Brain microvascular endothelial cell (primary cell): ENCODE results near the gene SF3A2.

Experiments used
- DNase-seq: peaks from one replicate; pipeline ENCODE4 v3.0.0-alpha.2; 2020
- H3K27ac ChIP-seq: fragments of 250-450 bp; sonication (Bioruptor Pico); 2 replicates; pipeline ENCODE4 v1.5.1; 2020; ENCODE audit warnings: mild to moderate bottlenecking, moderate library complexity
- H3K27me3 ChIP-seq: fragments of 250-450 bp; sonication (Bioruptor Pico); replicated peaks from 2 replicates; pipeline ENCODE4 v1.5.1; 2020; ENCODE audit warnings: mild to moderate bottlenecking
- H3K36me3 ChIP-seq: fragments of 250-450 bp; sonication (Bioruptor Pico); replicated peaks from 2 replicates; pipeline ENCODE4 v1.5.1; 2020; ENCODE audit warnings: mild to moderate bottlenecking
- H3K4me3 ChIP-seq: 2 replicates; pipeline ENCODE4 v1.5.1; 2011; ENCODE audit warnings: low read depth, mild to moderate bottlenecking, control low read depth, low read length, moderate library complexity
- in situ Hi-C: cut with HindIII; loops from 2 replicates; pipeline ENCODE4 v1.10.0; 2017; ENCODE audit warnings: low sequenced_read_pairs, low pct_ligation_motif_present
- TF ChIP-seq, protein P1 (sequence below): IDR thresholded peaks from 2 replicates; pipeline ENCODE4 v1.5.1; 2011; ENCODE audit warnings: low read depth, mild to moderate bottlenecking, moderate library complexity, low read length, control low read depth, inconsistent platforms; ENCODE audit errors: missing control alignments

SF3A2 gene

DNA sequence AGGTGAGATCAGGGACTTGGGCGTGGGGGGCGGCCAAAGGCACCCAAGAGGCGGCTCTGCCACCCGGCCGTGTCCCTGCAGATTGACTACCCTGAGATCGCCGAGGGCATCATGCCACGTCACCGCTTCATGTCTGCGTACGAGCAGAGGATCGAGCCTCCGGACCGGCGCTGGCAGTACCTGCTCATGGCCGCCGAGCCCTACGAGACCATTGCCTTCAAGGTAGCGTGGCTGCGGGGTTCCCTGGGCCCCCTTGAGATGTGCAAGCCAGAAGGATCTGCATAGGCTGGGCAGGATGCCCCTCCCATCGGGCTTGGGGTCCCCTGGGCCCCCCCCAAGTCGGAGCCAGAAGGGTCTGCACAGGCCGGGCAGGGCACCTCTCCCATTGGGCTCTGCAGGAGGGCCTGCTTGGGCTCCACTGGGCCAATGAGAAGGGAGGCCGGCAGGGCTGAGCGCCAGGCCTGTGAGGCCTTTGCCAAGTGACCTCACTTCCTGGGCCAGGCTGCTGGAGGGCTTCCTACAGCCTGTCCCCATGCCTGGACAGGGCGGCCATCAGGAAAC is 10.3 kb downstream of the SF3A2 start:
- H3K27ac ChIP-seq, result no peak overlapping the region
- TF ChIP-seq, protein P1, sequence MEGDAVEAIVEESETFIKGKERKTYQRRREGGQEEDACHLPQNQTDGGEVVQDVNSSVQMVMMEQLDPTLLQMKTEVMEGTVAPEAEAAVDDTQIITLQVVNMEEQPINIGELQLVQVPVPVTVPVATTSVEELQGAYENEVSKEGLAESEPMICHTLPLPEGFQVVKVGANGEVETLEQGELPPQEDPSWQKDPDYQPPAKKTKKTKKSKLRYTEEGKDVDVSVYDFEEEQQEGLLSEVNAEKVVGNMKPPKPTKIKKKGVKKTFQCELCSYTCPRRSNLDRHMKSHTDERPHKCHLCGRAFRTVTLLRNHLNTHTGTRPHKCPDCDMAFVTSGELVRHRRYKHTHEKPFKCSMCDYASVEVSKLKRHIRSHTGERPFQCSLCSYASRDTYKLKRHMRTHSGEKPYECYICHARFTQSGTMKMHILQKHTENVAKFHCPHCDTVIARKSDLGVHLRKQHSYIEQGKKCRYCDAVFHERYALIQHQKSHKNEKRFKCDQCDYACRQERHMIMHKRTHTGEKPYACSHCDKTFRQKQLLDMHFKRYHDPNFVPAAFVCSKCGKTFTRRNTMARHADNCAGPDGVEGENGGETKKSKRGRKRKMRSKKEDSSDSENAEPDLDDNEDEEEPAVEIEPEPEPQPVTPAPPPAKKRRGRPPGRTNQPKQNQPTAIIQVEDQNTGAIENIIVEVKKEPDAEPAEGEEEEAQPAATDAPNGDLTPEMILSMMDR, result no peak
- peak; percentile 45 for DNase-seq
- peaks cover 55% of the 10 kb centered on the region for H3K36me3 ChIP-seq
- peaks cover 17% of the 10 kb centered on the region for H3K27me3 ChIP-seq
- in situ Hi-C loops, result no loop called here
- no peak overlapping the region for H3K4me3 ChIP-seq

DNA sequence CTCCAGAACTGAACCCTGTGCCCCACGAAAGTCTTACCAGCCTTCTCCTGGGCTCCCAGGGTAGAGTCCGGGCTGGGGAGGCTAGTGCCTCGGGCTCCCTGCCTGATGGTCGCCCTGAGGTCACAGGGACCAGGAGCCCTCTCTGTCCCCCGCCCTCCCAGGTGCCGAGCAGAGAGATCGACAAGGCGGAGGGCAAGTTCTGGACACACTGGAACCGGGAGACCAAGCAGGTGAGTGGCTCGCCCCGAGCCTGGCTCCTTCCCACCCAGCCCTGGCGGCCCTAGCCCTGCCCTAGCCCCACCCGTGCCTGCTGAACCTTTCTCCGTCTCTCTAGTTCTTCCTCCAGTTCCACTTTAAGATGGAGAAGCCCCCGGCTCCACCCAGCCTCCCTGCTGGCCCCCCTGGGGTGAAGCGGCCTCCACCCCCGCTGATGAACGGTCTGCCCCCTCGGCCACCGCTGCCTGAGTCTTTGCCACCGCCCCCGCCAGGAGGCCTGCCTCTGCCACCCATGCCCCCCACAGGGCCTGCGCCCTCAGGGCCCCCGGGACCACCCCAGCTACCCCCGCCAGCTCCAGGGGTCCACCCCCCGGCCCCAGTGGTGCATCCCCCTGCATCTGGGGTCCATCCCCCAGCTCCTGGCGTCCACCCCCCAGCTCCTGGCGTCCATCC is 10.9 kb downstream of the SF3A2 start:
- Histone ChIP-seq H3K36me3 (peaks cover 51% of the 10 kb centered on the region), H3K27me3 (peaks cover 24% of the 10 kb centered on the region), H3K4me3 (no peak overlapping the region), H3K27ac (no peak overlapping the region)
- TF ChIP-seq, protein P1, result no peak
- in situ Hi-C loops, result no loop called here
- DNase-seq, result no peak

DNA sequence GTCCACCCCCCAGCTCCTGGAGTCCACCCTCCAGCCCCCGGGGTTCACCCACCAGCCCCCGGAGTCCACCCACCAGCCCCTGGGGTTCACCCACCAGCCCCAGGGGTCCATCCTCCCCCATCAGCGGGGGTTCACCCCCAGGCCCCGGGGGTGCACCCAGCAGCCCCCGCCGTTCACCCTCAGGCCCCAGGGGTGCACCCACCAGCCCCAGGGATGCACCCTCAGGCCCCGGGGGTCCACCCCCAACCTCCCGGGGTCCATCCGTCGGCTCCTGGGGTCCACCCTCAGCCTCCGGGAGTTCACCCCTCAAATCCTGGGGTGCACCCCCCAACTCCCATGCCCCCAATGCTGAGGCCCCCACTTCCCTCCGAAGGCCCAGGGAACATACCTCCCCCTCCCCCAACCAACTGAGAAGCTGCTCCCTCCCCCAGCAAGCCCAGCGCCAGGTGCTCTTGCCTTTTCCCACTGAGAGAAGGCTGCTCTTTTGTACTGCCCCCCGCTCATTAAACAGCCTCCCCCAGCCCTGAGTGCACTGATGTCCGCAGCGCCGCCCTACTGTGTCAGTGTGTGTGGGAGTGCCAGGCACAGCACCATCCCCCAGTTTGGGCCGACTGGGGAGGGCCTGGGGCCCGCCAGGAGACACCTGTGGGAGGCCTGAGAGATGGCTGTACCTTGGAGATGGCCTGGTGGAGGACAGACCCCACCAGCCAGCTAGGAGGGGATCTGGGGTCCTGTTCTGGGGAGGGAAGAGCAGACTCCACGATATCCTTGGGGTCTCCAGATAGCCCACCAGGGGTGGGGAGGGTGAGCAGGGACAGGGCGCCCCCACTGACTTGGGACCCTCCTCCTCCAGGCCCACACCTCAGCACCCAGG is 11.7 kb downstream of the SF3A2 start:
- peaks cover 32% of the 10 kb centered on the region for H3K27me3 ChIP-seq
- DNase-seq, result no peak
- in situ Hi-C loops, result no loop called here
- peaks cover 48% of the 10 kb centered on the region for H3K36me3 ChIP-seq
- no peak overlapping the region for H3K27ac ChIP-seq
- H3K4me3 ChIP-seq, result no peak overlapping the region
- TF ChIP-seq, protein P1, result no peak

DNA sequence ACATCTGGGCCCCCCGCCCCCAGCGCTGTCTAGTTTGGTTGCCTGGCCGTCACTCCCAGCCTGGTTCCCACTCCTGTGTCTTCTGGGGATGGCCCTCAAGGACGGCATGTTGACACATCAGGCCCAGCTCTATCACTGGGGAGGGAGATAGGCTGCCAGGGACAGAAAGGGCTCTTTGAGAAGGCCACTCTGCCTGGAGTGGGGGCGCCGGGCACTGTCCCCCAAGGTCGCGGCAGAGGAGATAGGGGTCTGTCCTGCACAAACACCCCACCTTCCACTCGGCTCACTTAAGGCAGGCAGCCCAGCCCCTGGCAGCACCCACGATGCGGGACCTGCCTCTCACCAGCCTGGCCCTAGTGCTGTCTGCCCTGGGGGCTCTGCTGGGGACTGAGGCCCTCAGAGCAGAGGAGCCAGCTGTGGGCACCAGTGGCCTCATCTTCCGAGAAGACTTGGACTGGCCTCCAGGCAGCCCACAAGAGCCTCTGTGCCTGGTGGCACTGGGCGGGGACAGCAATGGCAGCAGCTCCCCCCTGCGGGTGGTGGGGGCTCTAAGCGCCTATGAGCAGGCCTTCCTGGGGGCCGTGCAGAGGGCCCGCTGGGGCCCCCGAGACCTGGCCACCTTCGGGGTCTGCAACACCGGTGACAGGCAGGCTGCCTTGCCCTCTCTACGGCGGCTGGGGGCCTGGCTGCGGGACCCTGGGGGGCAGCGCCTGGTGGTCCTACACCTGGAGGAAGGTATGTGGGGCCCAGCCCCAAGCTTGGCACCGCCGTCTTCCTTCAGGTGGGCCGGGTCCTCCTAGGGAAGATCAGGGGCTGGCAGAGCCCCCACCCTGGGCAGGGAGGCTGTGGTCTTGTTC is 12.6 kb downstream of the SF3A2 start, which contains the start of gene AMH:
AMH (plus strand) TSS at position 314 of the 857 bp plus-strand sequence; CDS start at position 324, 10 bp downstream.
- H3K4me3 ChIP-seq, result no peak within 1 kb of the TSS
- H3K36me3 ChIP-seq, result peaks cover 39% of the 10 kb centered on the region
- TF ChIP-seq, protein P1, result no peak
- H3K27ac ChIP-seq, result no peak within 1 kb of the TSS
- H3K27me3 ChIP-seq, result peaks cover 39% of the 10 kb centered on the region
- in situ Hi-C loops, result no loop called here
- DNase-seq, result no peak
